Activated CD4-positive, alpha-beta T cell treated with anti-CD3 and anti-CD28 coated beads, Interleukin-2, amount 10 ng/mL, durations not matched to agents 7 days and 5 days (primary cell): ENCODE data around the gene PARN. TPM values are rescaled to one million over a fixed set of nuclear protein-coding genes. Genes with fewer than 3 reads are reported as not detected.

Experiments used
- CTCF ChIA-PET: fragments of 350-600 bp; sonication (Branson Sonifier 250); formaldehyde crosslinking; loops from one replicate; lab custom pipeline; 2021; ENCODE audit warnings: antibody characterized with exemption; lab: Charles Lee
- POLR2A ChIA-PET: fragments of 350-600 bp; sonication (Branson Sonifier 250); formaldehyde crosslinking; loops from one replicate; lab custom pipeline; 2021; ENCODE audit warnings: antibody characterized with exemption; lab: Charles Lee
- DNase-seq: peaks from one replicate; pipeline ENCODE4 v3.0.0-alpha.2; 2020
- H3K27ac Mint-ChIP-seq: one replicate; pipeline ENCODE4 v1.8.0; 2021; ENCODE audit warnings: mild to moderate bottlenecking, moderate library complexity, mixed read lengths
- H3K27me3 Mint-ChIP-seq: one replicate; pipeline ENCODE4 v1.8.0; 2021; ENCODE audit warnings: mixed read lengths
- H3K36me3 Mint-ChIP-seq: one replicate; pipeline ENCODE4 v1.8.0; 2021; ENCODE audit warnings: low read depth, mixed read lengths
- H3K4me1 Mint-ChIP-seq: one replicate; pipeline ENCODE4 v1.8.0; 2021; ENCODE audit warnings: mixed read lengths
- H3K4me3 Mint-ChIP-seq: one replicate; pipeline ENCODE4 v1.8.0; 2021; ENCODE audit warnings: mild to moderate bottlenecking, moderate library complexity, mixed read lengths
- H3K9me3 Mint-ChIP-seq: one replicate; pipeline ENCODE4 v1.8.0; 2021; ENCODE audit warnings: mixed read lengths
- total RNA-seq, 2 experiments: library from RNA; stranded (reverse); gene quantifications; one replicate each; pipeline ENCODE4 v1.2.3, GENCODE V29; 2021

The PARN gene
- total RNA-seq, 2 experiments from 2014 or later: 41.1 to 51.8 TPM

DNA sequence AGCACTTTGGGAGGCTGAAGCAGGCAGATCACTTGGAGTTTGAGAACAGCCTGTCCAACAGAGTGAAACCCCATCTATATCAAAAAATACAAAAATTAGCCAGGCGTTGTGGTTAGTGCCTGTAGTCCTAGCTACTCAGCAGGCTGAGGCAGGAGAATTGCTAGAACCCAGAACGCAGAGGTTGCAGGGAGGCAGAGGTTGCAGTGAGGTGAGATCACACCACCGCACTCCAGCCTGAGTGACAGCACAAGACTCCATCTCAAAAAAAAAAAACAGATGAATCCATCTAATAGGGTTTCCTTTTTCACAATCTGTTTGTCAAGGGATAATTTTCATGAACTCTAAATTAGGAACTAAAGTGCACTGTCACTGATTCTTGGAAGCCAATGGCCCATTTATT lies 99.0 kb downstream of the PARN start:
- peaks cover 9% of the 10 kb centered on the region for H3K36me3 Mint-ChIP-seq
- ChIA-PET CTCF (interaction anchor here (1.3 kb wide), 1 partner anchor 611 kb away, joined by 3 read pairs; the partner anchor contains the start of gene ERCC4), POLR2A (no interaction called here)
- peaks cover 5% of the 10 kb centered on the region for H3K4me1 Mint-ChIP-seq
- H3K27ac Mint-ChIP-seq: no peak overlapping the region
- no peak for DNase-seq
- H3K4me3 Mint-ChIP-seq: no peak overlapping the region
- H3K9me3 Mint-ChIP-seq: peaks cover 4% of the 10 kb centered on the region
- no peaks in the 10 kb centered on the region for H3K27me3 Mint-ChIP-seq

DNA sequence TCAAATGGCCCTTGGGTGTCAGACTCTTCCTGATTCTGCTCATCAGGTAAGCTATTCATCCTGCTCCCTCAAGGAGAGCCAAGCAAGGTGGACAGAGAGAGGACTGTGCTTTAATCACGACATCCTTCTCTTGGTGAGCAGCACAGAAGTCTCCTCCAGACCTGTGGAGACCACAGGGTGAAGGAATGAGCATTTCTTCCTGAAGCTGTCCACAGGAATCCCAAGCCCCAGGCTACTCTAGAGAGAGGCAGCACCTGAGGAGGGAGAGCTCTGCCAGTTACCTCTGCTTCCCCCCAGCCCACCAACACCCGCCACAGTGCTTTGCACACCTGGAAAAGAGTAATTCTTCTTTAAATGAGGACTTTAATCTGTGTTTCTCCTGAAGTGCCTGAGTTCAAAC lies 100.0 kb downstream of the PARN start:
- Mint-ChIP-seq H3K27ac (no peak overlapping the region), H3K36me3 (peaks cover 9% of the 10 kb centered on the region), H3K4me3 (no peak overlapping the region), H3K4me1 (peaks cover 5% of the 10 kb centered on the region), H3K27me3 (no peaks in the 10 kb centered on the region), H3K9me3 (peaks cover 4% of the 10 kb centered on the region)
- no peak for DNase-seq
- ChIA-PET CTCF (no interaction called here), POLR2A (no interaction called here)

DNA sequence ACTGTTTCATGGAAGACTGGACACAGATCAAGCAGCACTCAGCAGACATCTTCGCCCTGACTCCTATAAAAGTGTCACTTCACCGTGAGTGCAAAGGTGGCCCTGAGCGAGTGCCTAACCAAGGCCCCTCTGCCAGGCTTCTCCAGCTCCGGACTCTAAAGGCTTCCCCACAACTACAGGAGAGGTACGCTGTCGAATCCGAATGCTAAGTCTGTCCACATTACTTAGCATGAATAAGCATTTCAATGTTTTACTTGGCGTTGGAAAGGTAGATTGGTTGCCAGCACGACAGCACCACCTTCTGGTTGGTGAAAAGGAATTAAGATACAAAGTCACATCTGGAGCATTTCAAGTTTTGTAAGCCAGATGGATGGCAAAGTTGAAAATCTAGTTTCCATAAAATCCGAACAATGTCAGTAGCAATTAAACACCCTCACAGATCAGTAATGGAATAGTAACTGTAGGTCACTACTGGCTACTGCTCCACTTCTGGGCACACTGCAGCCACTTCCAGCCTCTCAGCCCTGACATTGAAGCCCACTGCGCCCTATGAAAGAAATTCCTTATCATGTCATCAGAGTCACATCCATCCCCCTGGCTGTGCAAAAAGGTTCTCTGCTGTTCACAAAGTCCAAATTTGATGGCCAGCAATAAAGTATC lies 100.9 kb downstream of the PARN start:
- Mint-ChIP-seq H3K4me3 (no peak overlapping the region), H3K9me3 (peaks cover 4% of the 10 kb centered on the region), H3K27ac (no peak overlapping the region), H3K27me3 (no peaks in the 10 kb centered on the region), H3K4me1 (peaks cover 5% of the 10 kb centered on the region), H3K36me3 (peaks cover 9% of the 10 kb centered on the region)
- ChIA-PET POLR2A (no interaction called here), CTCF (interaction anchor here (0.5 to 0.6 kb wide), 2 partner anchors 43 to 228 kb away, joined by 3 to 5 read pairs; no protein-coding TSS in a partner anchor)
- DNase-seq: peak; percentile 72

DNA sequence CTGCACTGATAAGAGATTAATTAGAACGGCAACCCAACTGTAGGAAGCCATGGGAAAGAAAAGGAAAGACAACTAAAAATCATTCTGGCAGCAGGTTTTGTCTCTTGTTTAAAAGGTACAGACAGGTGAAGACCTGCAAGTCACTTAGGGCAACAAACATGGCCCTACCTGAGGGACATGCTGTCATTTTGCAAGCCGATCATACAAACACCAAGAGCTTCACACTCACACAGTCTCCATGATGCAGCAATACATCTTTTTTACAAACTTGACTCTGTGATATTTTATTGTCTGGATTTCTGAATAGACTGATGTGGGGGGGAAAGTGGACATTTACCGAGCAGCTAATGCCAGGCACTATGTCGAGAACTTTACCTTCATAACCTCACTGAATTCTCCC lies 101.8 kb downstream of the PARN start:
- DNase-seq: no peak
- POLR2A ChIA-PET: no interaction called here
- no peaks in the 10 kb centered on the region for H3K9me3 Mint-ChIP-seq
- no peak overlapping the region for H3K27ac Mint-ChIP-seq
- H3K27me3 Mint-ChIP-seq: no peaks in the 10 kb centered on the region
- CTCF ChIA-PET: interaction anchor here (0.5 to 1.2 kb wide), 4 partner anchors 19 to 604 kb away, joined by 3 to 5 read pairs (median 3); no protein-coding TSS in a partner anchor
- H3K4me1 Mint-ChIP-seq: peaks cover 5% of the 10 kb centered on the region
- H3K4me3 Mint-ChIP-seq: no peak overlapping the region
- H3K36me3 Mint-ChIP-seq: peaks cover 4% of the 10 kb centered on the region

- DNase-seq: no peak
- H3K4me1 Mint-ChIP-seq: peaks cover 5% of the 10 kb centered on the region
- H3K27me3 Mint-ChIP-seq: no peaks in the 10 kb centered on the region
- peaks cover 4% of the 10 kb centered on the region for H3K36me3 Mint-ChIP-seq
- ChIA-PET POLR2A (no interaction called here), CTCF (interaction anchor here (0.9 to 1.2 kb wide), 2 partner anchors 18 to 604 kb away, joined by 3 read pairs; no protein-coding TSS in a partner anchor)
- H3K4me3 Mint-ChIP-seq: no peak overlapping the region
- no peak overlapping the region for H3K27ac Mint-ChIP-seq
- H3K9me3 Mint-ChIP-seq: no peaks in the 10 kb centered on the region
Measured at GRCh38 chr16:14527411-14528044, 102.5 kb downstream of the PARN start.

DNA sequence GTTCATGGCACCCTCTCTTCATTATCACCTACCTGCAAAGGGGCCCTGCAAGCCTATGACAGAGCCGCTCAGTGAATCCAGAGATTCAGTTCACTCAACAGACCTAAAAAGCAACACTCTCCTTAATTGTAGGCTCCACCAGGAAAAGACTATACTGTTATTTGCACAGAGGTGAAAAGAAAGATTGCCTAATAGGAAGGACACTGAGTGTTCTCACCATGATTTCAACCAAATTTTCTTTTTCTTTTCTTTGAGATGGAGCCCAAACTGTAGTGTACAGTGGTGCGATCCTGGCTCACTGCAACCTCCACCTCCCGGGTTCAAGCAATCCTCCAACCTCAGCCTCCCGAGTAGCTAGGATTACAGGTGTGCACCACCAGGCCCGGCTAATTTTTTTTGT lies 104.5 kb downstream of the PARN start:
- DNase-seq: no peak
- no peaks in the 10 kb centered on the region for H3K27me3 Mint-ChIP-seq
- ChIA-PET POLR2A (no interaction called here), CTCF (no interaction called here)
- peaks cover 14% of the 10 kb centered on the region for H3K4me1 Mint-ChIP-seq
- H3K9me3 Mint-ChIP-seq: no peaks in the 10 kb centered on the region
- no peak overlapping the region for H3K27ac Mint-ChIP-seq
- H3K4me3 Mint-ChIP-seq: no peak overlapping the region
- peaks cover 1% of the 10 kb centered on the region for H3K36me3 Mint-ChIP-seq

GRCh38 chr16:14524979-14525378 lies 105.1 kb downstream of the PARN start:
- DNase-seq: no peak
- ChIA-PET CTCF (no interaction called here), POLR2A (no interaction called here)
- Mint-ChIP-seq H3K27ac (no peak overlapping the region), H3K27me3 (no peaks in the 10 kb centered on the region), H3K4me3 (no peak overlapping the region), H3K9me3 (no peaks in the 10 kb centered on the region), H3K4me1 (peaks cover 15% of the 10 kb centered on the region), H3K36me3 (no peaks in the 10 kb centered on the region)

DNA sequence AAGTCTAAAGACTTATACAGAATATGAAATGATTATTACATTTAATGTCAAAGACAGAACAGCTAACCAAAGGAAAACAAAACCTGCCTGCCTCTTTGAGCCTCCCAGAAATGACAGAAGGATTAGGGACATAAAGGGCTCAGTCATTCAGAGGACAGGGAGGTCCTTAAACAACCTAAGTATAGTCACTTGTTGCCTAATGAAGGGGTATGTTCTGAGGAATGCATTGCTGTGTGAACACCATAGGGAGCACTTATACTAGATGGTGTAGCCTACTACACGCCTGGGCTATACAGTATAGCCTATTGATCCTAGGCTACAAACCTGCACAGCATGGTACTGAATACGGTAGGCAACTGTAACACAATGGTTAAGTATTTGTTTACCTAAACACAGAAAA lies 106.4 kb downstream of the PARN start:
- H3K27ac Mint-ChIP-seq: no peak overlapping the region
- H3K36me3 Mint-ChIP-seq: no peaks in the 10 kb centered on the region
- peaks cover 14% of the 10 kb centered on the region for H3K4me1 Mint-ChIP-seq
- no peak for DNase-seq
- ChIA-PET POLR2A (no interaction called here), CTCF (no interaction called here)
- no peaks in the 10 kb centered on the region for H3K9me3 Mint-ChIP-seq
- H3K4me3 Mint-ChIP-seq: no peak overlapping the region
- H3K27me3 Mint-ChIP-seq: no peaks in the 10 kb centered on the region

GRCh38 chr16:14522671-14523070 lies 107.4 kb downstream of the PARN start:
- H3K4me1 Mint-ChIP-seq: peaks cover 14% of the 10 kb centered on the region
- no peak overlapping the region for H3K27ac Mint-ChIP-seq
- DNase-seq: no peak
- CTCF ChIA-PET: interaction anchor here (0.6 kb wide), 1 partner anchor 612 kb away, joined by 3 read pairs; no protein-coding TSS in a partner anchor
- POLR2A ChIA-PET: no interaction called here
- no peaks in the 10 kb centered on the region for H3K27me3 Mint-ChIP-seq
- no peak overlapping the region for H3K4me3 Mint-ChIP-seq
- no peaks in the 10 kb centered on the region for H3K36me3 Mint-ChIP-seq
- no peaks in the 10 kb centered on the region for H3K9me3 Mint-ChIP-seq

DNA sequence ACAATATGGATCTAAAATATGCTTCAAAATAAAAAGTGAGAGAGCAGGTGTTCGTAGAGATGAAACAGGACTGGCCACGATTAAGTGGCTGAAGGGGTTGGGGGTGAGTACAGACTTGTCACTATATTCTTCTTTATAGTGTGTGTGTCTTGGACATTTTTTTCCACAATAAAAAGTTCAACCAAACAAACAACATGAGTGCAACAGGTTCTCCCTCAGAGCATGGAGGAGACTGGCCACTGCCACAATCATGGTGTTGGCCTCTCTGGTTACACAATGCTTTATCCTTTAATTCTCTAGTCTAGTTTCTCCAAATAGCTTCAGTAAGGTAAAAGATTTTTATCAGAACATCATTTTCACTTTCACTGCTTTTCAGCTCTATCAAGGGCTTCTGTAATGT lies 109.3 kb downstream of the PARN start:
- Mint-ChIP-seq H3K27ac (peak overlapping the region; percentile 82), H3K27me3 (no peaks in the 10 kb centered on the region), H3K4me3 (no peak overlapping the region), H3K36me3 (no peaks in the 10 kb centered on the region), H3K4me1 (peaks cover 15% of the 10 kb centered on the region), H3K9me3 (no peaks in the 10 kb centered on the region)
- ChIA-PET POLR2A (no interaction called here), CTCF (no interaction called here)
- DNase-seq: no peak

DNA sequence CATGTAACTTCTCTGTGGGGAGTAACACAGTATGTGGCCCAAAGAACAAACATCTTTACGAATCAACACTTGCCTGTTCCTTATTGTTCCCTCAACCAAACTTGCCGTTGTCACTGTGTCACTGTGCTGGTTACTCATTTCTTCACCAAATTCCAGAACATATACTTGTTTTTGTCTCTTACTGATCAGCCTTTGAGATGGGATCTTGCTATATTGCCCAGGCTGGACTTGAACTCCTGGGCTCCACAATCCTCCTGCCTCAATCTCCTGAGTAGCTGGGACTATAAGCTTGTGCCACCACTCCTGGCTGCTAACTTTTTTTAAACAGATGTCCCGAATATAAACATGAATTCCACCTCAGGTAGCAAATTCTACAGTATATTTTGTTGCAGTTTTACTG lies 115.1 kb downstream of the PARN start:
- ChIA-PET CTCF (no interaction called here), POLR2A (no interaction called here)
- H3K9me3 Mint-ChIP-seq: no peaks in the 10 kb centered on the region
- H3K4me3 Mint-ChIP-seq: no peak overlapping the region
- H3K27ac Mint-ChIP-seq: no peak overlapping the region
- peaks cover 13% of the 10 kb centered on the region for H3K4me1 Mint-ChIP-seq
- no peaks in the 10 kb centered on the region for H3K27me3 Mint-ChIP-seq
- no peak for DNase-seq
- no peaks in the 10 kb centered on the region for H3K36me3 Mint-ChIP-seq

GRCh38 chr16:14513389-14514107 lies 116.5 kb downstream of the PARN start:
- peaks cover 8% of the 10 kb centered on the region for H3K4me1 Mint-ChIP-seq
- H3K4me3 Mint-ChIP-seq: no peak overlapping the region
- H3K9me3 Mint-ChIP-seq: no peaks in the 10 kb centered on the region
- no peak overlapping the region for H3K27ac Mint-ChIP-seq
- ChIA-PET CTCF (interaction anchor here (0.6 to 0.9 kb wide), 2 partner anchors 68 to 93 kb away, joined by 3 read pairs; no protein-coding TSS in a partner anchor), POLR2A (no interaction called here)
- no peaks in the 10 kb centered on the region for H3K27me3 Mint-ChIP-seq
- DNase-seq: no peak
- H3K36me3 Mint-ChIP-seq: no peaks in the 10 kb centered on the region

- Mint-ChIP-seq H3K36me3 (no peaks in the 10 kb centered on the region), H3K9me3 (no peaks in the 10 kb centered on the region), H3K4me3 (no peak overlapping the region), H3K27ac (no peak overlapping the region), H3K4me1 (peaks cover 7% of the 10 kb centered on the region), H3K27me3 (no peaks in the 10 kb centered on the region)
- ChIA-PET POLR2A (interaction anchor here (0.6 kb wide), 1 partner anchor 588 kb away, joined by 7 read pairs; no protein-coding TSS in a partner anchor), CTCF (interaction anchor here (0.6 kb wide), 1 partner anchor 554 kb away, joined by 3 read pairs; no protein-coding TSS in a partner anchor)
- DNase-seq: no peak
Measured at GRCh38 chr16:14511800-14512135, 118.3 kb downstream of the PARN start.
